Measurements from ENCODE around the gene SLC16A2.

SLC16A2 gene

DNA sequence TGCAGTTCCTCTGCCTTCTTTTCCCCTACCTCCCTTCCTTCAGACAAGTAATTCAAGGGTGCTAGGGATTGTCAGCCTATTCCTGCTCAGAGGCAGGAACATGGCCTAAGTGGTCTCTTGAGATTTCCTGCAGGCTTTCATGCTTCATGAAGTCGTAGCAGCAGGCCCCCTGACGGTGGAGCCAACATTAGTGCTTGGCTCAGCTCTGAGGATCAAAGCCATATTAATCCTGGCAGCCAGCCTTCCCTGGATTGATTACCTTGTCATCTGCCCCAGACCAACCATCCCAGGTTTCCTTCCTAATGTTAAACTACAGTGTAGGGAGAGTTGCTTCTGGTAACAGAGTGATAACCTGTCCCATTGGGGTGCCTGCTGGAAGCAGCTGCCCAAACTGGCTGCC is 84.1 kb downstream of the SLC16A2 start:
- Histone ChIP-seq H3K4me3 (replicated peaks; ENCODE audit: insufficient read depth, low read length) (no peak overlapping the region), H3K27ac (replicated peaks) (no peak overlapping the region), H3K27me3 (ENCODE audit: insufficient read depth, poor library complexity, severe bottlenecking) (no peaks in the 10 kb centered on the region)
- TF ChIP-seq, protein P1, sequence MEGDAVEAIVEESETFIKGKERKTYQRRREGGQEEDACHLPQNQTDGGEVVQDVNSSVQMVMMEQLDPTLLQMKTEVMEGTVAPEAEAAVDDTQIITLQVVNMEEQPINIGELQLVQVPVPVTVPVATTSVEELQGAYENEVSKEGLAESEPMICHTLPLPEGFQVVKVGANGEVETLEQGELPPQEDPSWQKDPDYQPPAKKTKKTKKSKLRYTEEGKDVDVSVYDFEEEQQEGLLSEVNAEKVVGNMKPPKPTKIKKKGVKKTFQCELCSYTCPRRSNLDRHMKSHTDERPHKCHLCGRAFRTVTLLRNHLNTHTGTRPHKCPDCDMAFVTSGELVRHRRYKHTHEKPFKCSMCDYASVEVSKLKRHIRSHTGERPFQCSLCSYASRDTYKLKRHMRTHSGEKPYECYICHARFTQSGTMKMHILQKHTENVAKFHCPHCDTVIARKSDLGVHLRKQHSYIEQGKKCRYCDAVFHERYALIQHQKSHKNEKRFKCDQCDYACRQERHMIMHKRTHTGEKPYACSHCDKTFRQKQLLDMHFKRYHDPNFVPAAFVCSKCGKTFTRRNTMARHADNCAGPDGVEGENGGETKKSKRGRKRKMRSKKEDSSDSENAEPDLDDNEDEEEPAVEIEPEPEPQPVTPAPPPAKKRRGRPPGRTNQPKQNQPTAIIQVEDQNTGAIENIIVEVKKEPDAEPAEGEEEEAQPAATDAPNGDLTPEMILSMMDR (IDR thresholded peaks at IDR 0.05; ENCODE audit: insufficient read depth, low read length): no peak
- TF ChIP-seq SPI1 (IDR thresholded peaks at IDR 0.05; ENCODE audit: borderline replicate concordance, low read depth) (no peak), GABPA (IDR thresholded peaks at IDR 0.05; ENCODE audit: low read depth) (no peak), POLR2AphosphoS5 (IDR thresholded peaks at IDR 0.05; ENCODE audit: low read depth) (no peak)
- TF ChIP-seq, protein P2, sequence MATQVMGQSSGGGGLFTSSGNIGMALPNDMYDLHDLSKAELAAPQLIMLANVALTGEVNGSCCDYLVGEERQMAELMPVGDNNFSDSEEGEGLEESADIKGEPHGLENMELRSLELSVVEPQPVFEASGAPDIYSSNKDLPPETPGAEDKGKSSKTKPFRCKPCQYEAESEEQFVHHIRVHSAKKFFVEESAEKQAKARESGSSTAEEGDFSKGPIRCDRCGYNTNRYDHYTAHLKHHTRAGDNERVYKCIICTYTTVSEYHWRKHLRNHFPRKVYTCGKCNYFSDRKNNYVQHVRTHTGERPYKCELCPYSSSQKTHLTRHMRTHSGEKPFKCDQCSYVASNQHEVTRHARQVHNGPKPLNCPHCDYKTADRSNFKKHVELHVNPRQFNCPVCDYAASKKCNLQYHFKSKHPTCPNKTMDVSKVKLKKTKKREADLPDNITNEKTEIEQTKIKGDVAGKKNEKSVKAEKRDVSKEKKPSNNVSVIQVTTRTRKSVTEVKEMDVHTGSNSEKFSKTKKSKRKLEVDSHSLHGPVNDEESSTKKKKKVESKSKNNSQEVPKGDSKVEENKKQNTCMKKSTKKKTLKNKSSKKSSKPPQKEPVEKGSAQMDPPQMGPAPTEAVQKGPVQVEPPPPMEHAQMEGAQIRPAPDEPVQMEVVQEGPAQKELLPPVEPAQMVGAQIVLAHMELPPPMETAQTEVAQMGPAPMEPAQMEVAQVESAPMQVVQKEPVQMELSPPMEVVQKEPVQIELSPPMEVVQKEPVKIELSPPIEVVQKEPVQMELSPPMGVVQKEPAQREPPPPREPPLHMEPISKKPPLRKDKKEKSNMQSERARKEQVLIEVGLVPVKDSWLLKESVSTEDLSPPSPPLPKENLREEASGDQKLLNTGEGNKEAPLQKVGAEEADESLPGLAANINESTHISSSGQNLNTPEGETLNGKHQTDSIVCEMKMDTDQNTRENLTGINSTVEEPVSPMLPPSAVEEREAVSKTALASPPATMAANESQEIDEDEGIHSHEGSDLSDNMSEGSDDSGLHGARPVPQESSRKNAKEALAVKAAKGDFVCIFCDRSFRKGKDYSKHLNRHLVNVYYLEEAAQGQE (IDR thresholded peaks at IDR 0.05; ENCODE audit: insufficient replicate concordance, low read depth): no peak
- no peak for DNase-seq (ENCODE audit: low read depth in 1 of 2, low spot score in 1 of 2)

DNA sequence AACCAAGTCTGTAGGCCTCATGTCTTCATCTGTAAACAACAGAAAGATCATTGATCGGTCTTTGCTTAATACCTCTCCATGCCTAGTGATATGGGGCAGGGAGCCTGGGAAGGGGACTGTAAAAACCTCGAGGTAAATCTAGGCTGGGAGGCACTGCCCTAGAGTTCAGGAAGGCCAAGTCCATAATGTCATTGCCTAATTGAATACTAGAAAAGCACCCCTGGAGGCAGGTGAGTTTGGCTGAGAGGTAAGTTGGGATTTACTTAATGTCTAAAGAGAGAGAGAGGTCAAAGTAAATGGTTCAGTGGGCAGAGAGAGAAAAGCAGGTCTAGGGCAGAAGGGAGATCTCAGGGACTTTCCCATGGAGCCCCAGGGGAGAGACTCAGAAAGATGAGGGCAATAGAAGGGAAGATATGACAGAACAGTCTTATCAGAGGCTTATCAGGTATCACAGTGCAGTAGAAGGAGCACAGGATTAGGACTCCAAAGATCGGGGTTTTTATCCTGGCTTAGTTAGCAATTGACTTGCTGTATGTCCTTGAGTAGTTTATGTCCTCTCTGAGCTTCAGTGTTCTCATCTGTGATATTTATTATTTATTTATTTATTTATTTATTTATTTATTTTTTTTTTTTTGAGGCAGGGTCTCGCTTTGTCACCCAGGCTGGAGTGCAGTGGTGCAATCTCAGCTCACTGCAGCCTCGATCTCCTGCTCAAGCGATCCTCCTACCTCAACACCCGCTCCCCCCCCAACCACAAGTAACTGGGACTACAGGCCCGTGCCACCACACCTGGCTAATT is 85.2 kb downstream of the SLC16A2 start:
- no peak overlapping the region for H3K4me3 ChIP-seq (replicated peaks; ENCODE audit: insufficient read depth, low read length)
- TF ChIP-seq, protein P2 (IDR thresholded peaks at IDR 0.05; ENCODE audit: insufficient replicate concordance, low read depth): no peak
- no peak for TF ChIP-seq SPI1 (IDR thresholded peaks at IDR 0.05; ENCODE audit: borderline replicate concordance, low read depth)
- DNase-seq (ENCODE audit: low read depth in 1 of 2, low spot score in 1 of 2): no peak
- H3K27me3 ChIP-seq (ENCODE audit: insufficient read depth, poor library complexity, severe bottlenecking): no peaks in the 10 kb centered on the region
- H3K27ac ChIP-seq (replicated peaks): no peak overlapping the region

DNA sequence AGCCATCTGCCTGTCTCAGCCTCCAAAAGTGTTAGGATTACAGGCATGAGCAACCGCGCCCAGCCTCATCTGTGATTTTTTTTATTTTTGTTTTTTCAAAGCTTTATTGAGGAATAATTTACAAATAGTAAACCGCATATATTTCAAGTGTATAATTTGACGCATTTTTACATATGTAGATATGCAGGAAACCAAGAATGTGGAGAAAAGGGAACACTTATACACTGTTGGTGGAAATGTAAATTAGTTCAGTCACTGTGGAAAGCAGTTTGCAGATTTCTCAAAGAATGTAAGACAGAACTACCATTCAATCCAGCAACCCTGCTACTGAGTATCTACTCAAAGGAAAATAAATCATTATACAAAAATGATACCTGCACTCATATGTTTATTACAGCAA is 85.9 kb downstream of the SLC16A2 start:
- Histone ChIP-seq H3K27ac (replicated peaks) (no peak overlapping the region), H3K4me3 (replicated peaks; ENCODE audit: insufficient read depth, low read length) (no peak overlapping the region), H3K27me3 (ENCODE audit: insufficient read depth, poor library complexity, severe bottlenecking) (no peaks in the 10 kb centered on the region)
- TF ChIP-seq SPI1 (IDR thresholded peaks at IDR 0.05; ENCODE audit: borderline replicate concordance, low read depth) (no peak), GABPA (IDR thresholded peaks at IDR 0.05; ENCODE audit: low read depth) (no peak), POLR2AphosphoS5 (IDR thresholded peaks at IDR 0.05; ENCODE audit: low read depth) (no peak)
- TF ChIP-seq, protein P1 (IDR thresholded peaks at IDR 0.05; ENCODE audit: insufficient read depth, low read length): no peak
- TF ChIP-seq, protein P2 (IDR thresholded peaks at IDR 0.05; ENCODE audit: insufficient replicate concordance, low read depth): no peak
- DNase-seq (ENCODE audit: low read depth in 1 of 2, low spot score in 1 of 2): no peak

Measured in HL-60 (cell line).